IMR-90 (cell line): Measurements from ENCODE around the gene TNFAIP8L1. TPM values are rescaled to one million over a fixed set of nuclear protein-coding genes. Genes with fewer than 3 reads are reported as not detected.

Experiments used
- ATAC-seq: fragments of 200-7000 bp; cut with Tn5 transposase; 2 replicates; pipeline ENCODE4 v1.9.1; 2020; ENCODE audit warnings: low read depth, mild to moderate bottlenecking, moderate library complexity
- BruUV-seq: library from RNA; stranded (reverse); fragments of 400-500 nt; replicated peaks from 2 replicates; lab custom pipeline; 2021; lab: Mats Ljungman, UMichigan
- CTCF ChIA-PET: fragments of 300-600 bp; formaldehyde crosslinking; extraction: SDS; loops from one replicate; lab custom pipeline; 2021; ENCODE audit warnings: antibody characterized with exemption; lab: Yijun Ruan, JAX
- POLR2A ChIA-PET: fragments of 300-600 bp; sonication (Branson Sonifier 250); formaldehyde crosslinking; loops from one replicate; lab custom pipeline; 2022; ENCODE audit warnings: antibody characterized with exemption; ENCODE audit not compliant: unreplicated experiment; lab: Charles Lee
- DNase-seq: peaks from one replicate; pipeline ENCODE4 v3.0.0; 2013
- H2AFZ ChIP-seq: replicated peaks from 2 replicates; pipeline ENCODE3; 2013; ENCODE audit warnings: low read length, mild to moderate bottlenecking; ENCODE audit not compliant: poor library complexity
- H2AK5ac ChIP-seq: 2 replicates; pipeline ENCODE4 v1.6.1; 2013; ENCODE audit warnings: low read depth, low read length, inconsistent platforms
- H2AK9ac ChIP-seq: replicated peaks from 2 replicates; pipeline ENCODE3; 2013; ENCODE audit warnings: mild to moderate bottlenecking, low read depth, low read length, moderate library complexity; ENCODE audit not compliant: poor library complexity
- H2BK120ac ChIP-seq: 2 replicates; pipeline ENCODE4 v1.6.1; 2013; ENCODE audit warnings: low read depth, low read length, inconsistent platforms
- H2BK15ac ChIP-seq: 3 replicates; pipeline ENCODE4 v1.6.1; 2013; ENCODE audit warnings: low read depth, low read length, inconsistent platforms
- H2BK20ac ChIP-seq: 2 replicates; pipeline ENCODE4 v1.6.1; 2013; ENCODE audit warnings: low read depth, mild to moderate bottlenecking, inconsistent platforms, low read length, moderate library complexity
- H2BK5ac ChIP-seq: 2 replicates; pipeline ENCODE4 v1.6.1; 2013; ENCODE audit warnings: mild to moderate bottlenecking, low read depth, low read length, inconsistent platforms; ENCODE audit not compliant: poor library complexity, severe bottlenecking
- H3K14ac ChIP-seq: replicated peaks from 2 replicates; pipeline ENCODE4 v1.6.1; 2013; ENCODE audit warnings: low read depth, low read length, inconsistent platforms
- H3K18ac ChIP-seq: 2 replicates; pipeline ENCODE4 v1.6.1; 2013; ENCODE audit warnings: low read depth, low read length, control low read depth
- H3K23ac ChIP-seq: 2 replicates; pipeline ENCODE4 v1.6.1; 2013; ENCODE audit warnings: low read depth, low read length, inconsistent platforms
- H3K27ac ChIP-seq: 2 replicates; pipeline ENCODE4 v1.5.1; 2013; ENCODE audit warnings: mild to moderate bottlenecking, control low read depth, low read length; ENCODE audit not compliant: insufficient read depth
- H3K27me3 ChIP-seq: 2 replicates; pipeline ENCODE4 v1.6.1; 2013; ENCODE audit warnings: low read length; ENCODE audit not compliant: control insufficient read depth, insufficient read depth
- H3K36me3 ChIP-seq: 2 replicates; pipeline ENCODE4 v1.6.1; 2013; ENCODE audit warnings: low read length, mixed read lengths; ENCODE audit not compliant: control insufficient read depth, insufficient read depth
- H3K4ac ChIP-seq: 2 replicates; pipeline ENCODE4 v1.6.1; 2013; ENCODE audit warnings: low read depth, low read length, inconsistent platforms
- H3K4me1 ChIP-seq: 2 replicates; pipeline ENCODE4 v1.6.1; 2013; ENCODE audit warnings: low read length, mixed read lengths; ENCODE audit not compliant: control insufficient read depth, insufficient read depth
- H3K4me2 ChIP-seq: 2 replicates; pipeline ENCODE4 v1.6.1; 2013; ENCODE audit warnings: low read depth, mild to moderate bottlenecking, control low read depth, low read length, moderate library complexity
- H3K4me3 ChIP-seq: 2 replicates; pipeline ENCODE4 v1.5.1; 2013; ENCODE audit warnings: low read depth, mild to moderate bottlenecking, control low read depth, low read length, moderate library complexity; ENCODE audit not compliant: insufficient read depth
- H3K56ac ChIP-seq: 2 replicates; pipeline ENCODE4 v1.6.1; 2013; ENCODE audit warnings: low read length, inconsistent platforms; ENCODE audit not compliant: insufficient read depth; ENCODE audit errors: extremely low read depth
- H3K79me1 ChIP-seq, 2 experiments: 2 replicates each; pipeline ENCODE4 v1.6.1; 2013; ENCODE audit warnings: low read length in 2 of 2, inconsistent platforms in 1 of 2, low read depth in 1 of 2
- H3K9ac ChIP-seq: 2 replicates; pipeline ENCODE4 v1.6.1; 2013; ENCODE audit warnings: low read depth, low read length, control low read depth
- H3K9me1 ChIP-seq: 2 replicates; pipeline ENCODE4 v1.6.1; 2013; ENCODE audit warnings: low read length, inconsistent platforms; ENCODE audit not compliant: insufficient read depth
- H3K9me3 ChIP-seq: 2 replicates; pipeline ENCODE4 v1.6.1; 2013; ENCODE audit warnings: low read length; ENCODE audit not compliant: control insufficient read depth, insufficient read depth
- H4K20me1 ChIP-seq: 2 replicates; pipeline ENCODE4 v1.6.1; 2013; ENCODE audit warnings: low read length, inconsistent platforms; ENCODE audit not compliant: insufficient read depth
- H4K5ac ChIP-seq: 2 replicates; pipeline ENCODE4 v1.6.1; 2013; ENCODE audit warnings: mild to moderate bottlenecking, low read depth, low read length, control low read depth
- H4K8ac ChIP-seq, 2 experiments: 2 replicates each; pipeline ENCODE4 v1.6.1; 2013; ENCODE audit warnings: low read depth in 2 of 2, low read length in 2 of 2, control low read depth in 1 of 2, inconsistent platforms in 1 of 2
- H4K91ac ChIP-seq: 2 replicates; pipeline ENCODE4 v1.6.1; 2013; ENCODE audit warnings: low read depth, low read length, inconsistent platforms; ENCODE audit not compliant: insufficient read depth
- BHLHE40 ChIP-seq: fragments of 150-350 bp; IDR thresholded peaks from 2 replicates; pipeline ENCODE4 v1.6.1; 2016; ENCODE audit warnings: mild to moderate bottlenecking, low read depth, low read length
- CEBPB ChIP-seq: IDR thresholded peaks from 2 replicates; pipeline ENCODE4 v1.6.1; 2012; ENCODE audit warnings: low read depth, low read length, improper control_type of control experiment
- CHD1 ChIP-seq: IDR thresholded peaks from 2 replicates; pipeline ENCODE4 v1.6.1; 2012; ENCODE audit warnings: low read depth, low read length, improper control_type of control experiment
- CTCF ChIP-seq: conservative IDR thresholded peaks from 2 replicates; pipeline ENCODE4 v1.5.1; 2012; ENCODE audit warnings: mild to moderate bottlenecking, low read depth, low read length, improper control_type of control experiment
- FOS ChIP-seq: fragments of 150-350 bp; IDR thresholded peaks from 2 replicates; pipeline ENCODE4 v1.6.1; 2016; ENCODE audit warnings: low read depth, low read length
- MAZ ChIP-seq: IDR thresholded peaks from 2 replicates; pipeline ENCODE4 v1.6.1; 2012; ENCODE audit warnings: low read depth, mild to moderate bottlenecking, low read length, improper control_type of control experiment, moderate library complexity, borderline replicate concordance
- RAD21 ChIP-seq: IDR thresholded peaks from 2 replicates; pipeline ENCODE4 v1.6.1; 2012; ENCODE audit warnings: low read length, improper control_type of control experiment
- RCOR1 ChIP-seq: IDR thresholded peaks from 2 replicates; pipeline ENCODE4 v1.6.1; 2012; ENCODE audit warnings: mild to moderate bottlenecking, low read length, improper control_type of control experiment; ENCODE audit not compliant: insufficient replicate concordance
- RFX5 ChIP-seq: IDR thresholded peaks from 2 replicates; pipeline ENCODE4 v1.8.0; 2012; ENCODE audit warnings: low read depth, mild to moderate bottlenecking, low read length, moderate library complexity
- USF2 ChIP-seq: fragments of 150-350 bp; IDR thresholded peaks from 2 replicates; pipeline ENCODE4 v1.6.1; 2017; ENCODE audit warnings: mild to moderate bottlenecking, antibody characterized with exemption, low read length, low read depth
- WGBS, 2 experiments: methylation state at CpG; one replicate each; pipeline versions ENCODE4 v1.1.5 to v1.1.7; 2013; ENCODE audit warnings: missing lambda C conversion rate in 2 of 2; ENCODE audit not compliant: insufficient read length in 1 of 2; ENCODE audit errors: extremely low coverage in 2 of 2; 5-methylcytosine and 5-hydroxymethylcytosine counted together
- dilution Hi-C: fragments of 300-500 bp; cut with HindIII; formaldehyde crosslinking; loops from one replicate; pipeline ENCODE4 v1.14.3; 2018; ENCODE audit warnings: low sequenced_read_pairs; ENCODE audit not compliant: unreplicated experiment
- in situ Hi-C: fragments of 300-500 bp; cut with MboI; formaldehyde crosslinking; loops from 3 replicates; pipeline ENCODE4 v1.14.3; 2019; ENCODE audit warnings: low sequenced_read_pairs, inconsistent platforms, mixed read lengths
- intact Hi-C: fragments of 100-400 bp; cut with micrococcal nuclease; formaldehyde crosslinking; loops from 2 replicates; pipeline ENCODE4 v1.10.0; 2022
- polyA plus RNA-seq, 3 experiments: library from polyadenylated mRNA; depleted of rRNA; stranded (reverse); fragments of >200 nt; gene quantifications; 2 replicates each; pipeline ENCODE4 v1.2.3, GENCODE V29; 2012; ENCODE audit warnings: low replicate concordance in 1 of 3
- total RNA-seq: library from RNA; depleted of rRNA; stranded (reverse); fragments of >200 nt; gene quantifications from 2 replicates; pipeline ENCODE4 v1.2.3, GENCODE V29; 2012

Gene TNFAIP8L1
- total and polyA plus RNA-seq, 2 of the 4 experiments (the other 2 are of a cell fraction) = 2.5 to 6.0 TPM

GRCh38 chr19:4647676-4648644 lies 8.6 kb downstream of the TNFAIP8L1 start:
- 88% methylated on average over 8 of the region's 20 CpGs; no CpG with 5 or more reads in 1 of the 2 experiments for whole genome bisulfite sequencing, 2 experiments
- intact Hi-C loops = no loop called here

More at GRCh38 chr19:4647676-4648644, 8.6 kb downstream of the TNFAIP8L1 start:
- Histone ChIP-seq H3K27ac (no peak overlapping the region), H4K5ac (no peak overlapping the region), H3K79me1 (peaks cover 8 to 37% of the 10 kb centered on the region in 2 experiments), H3K9ac (no peak overlapping the region), H3K36me3 (peaks cover 3% of the 10 kb centered on the region; the same call in 1 of the 2 replicates), H4K20me1 (0 out of 2 replicates have a peak, but pooled peaks cover 4% of the 10 kb centered on the region), H3K9me1 (peaks cover 8% of the 10 kb centered on the region; the same call in 1 of the 2 replicates), H2AFZ (no peak overlapping the region), H2AK5ac (no peak overlapping the region), H3K23ac (no peak overlapping the region), H3K4me2 (no peak overlapping the region), H2BK5ac (no peak overlapping the region), H2BK20ac (no peak overlapping the region), H3K4ac (no peak overlapping the region; the same call in 1 of the 2 replicates), H2BK120ac (no peak overlapping the region), H3K18ac (no peak overlapping the region), H4K8ac (no peak overlapping the region), H3K4me1 (no peaks in the 10 kb centered on the region), H2BK15ac (no peak overlapping the region), H3K4me3 (no peak overlapping the region), H3K56ac (no peak overlapping the region), H4K91ac (no peak overlapping the region), H3K9me3 (no peaks in the 10 kb centered on the region), H3K27me3 (no peaks in the 10 kb centered on the region), H2AK9ac (peak overlapping the region; percentile 42), H3K14ac (no peak overlapping the region)
- no TSS peak for BruUV-seq
- ChIA-PET CTCF (no interaction called here), POLR2A (no interaction called here)
- dilution Hi-C loops = no loop called here
- TF ChIP-seq RCOR1 (no peak), MAZ (no peak), RAD21 (no peak), CHD1 (no peak), RFX5 (no peak), CEBPB (no peak), USF2 (no peak), FOS (no peak), BHLHE40 (no peak), CTCF (no peak)
- in situ Hi-C loops = no loop called here
- no peak for DNase-seq
- ATAC-seq = no peak
